A673 (cell line): ENCODE measurements around the gene CHRNA4. TPM values are rescaled to one million over a fixed set of nuclear protein-coding genes. Genes with fewer than 3 reads are reported as not detected.

Source experiments
- BruUV-seq: library from RNA; stranded (reverse); fragments of 400-500 nt; replicated peaks from 2 replicates; lab custom pipeline; 2021; lab: Mats Ljungman, UMichigan
- CTCF ChIA-PET: fragments of 300-600 bp; sonication (Branson Sonifier 250); formaldehyde crosslinking; loops from one replicate; lab custom pipeline; 2022; ENCODE audit warnings: antibody characterized with exemption; lab: Charles Lee
- POLR2A ChIA-PET: fragments of 300-600 bp; sonication (Branson Sonifier 250); formaldehyde crosslinking; loops from one replicate; lab custom pipeline; 2022; ENCODE audit warnings: antibody characterized with exemption; ENCODE audit not compliant: low non-redundant PET; lab: Charles Lee
- DNase-seq: peaks from one replicate; pipeline ENCODE4 v3.0.0-alpha.2; 2015; ENCODE audit warnings: low spot score
- H3K27ac ChIP-seq: fragments of 200-600 bp; sonication (generic); 2 replicates; pipeline ENCODE4 v1.5.1; 2016; ENCODE audit warnings: mixed run types, low read depth, mild to moderate bottlenecking, mixed read lengths, antibody characterized with exemption, low read length; ENCODE audit not compliant: poor library complexity, severe bottlenecking
- H3K27me3 ChIP-seq: fragments of 200-600 bp; sonication (generic); replicated peaks from 2 replicates; pipeline ENCODE4 v1.6.1; 2017; ENCODE audit warnings: mixed run types, low read depth, mild to moderate bottlenecking, mixed read lengths, antibody characterized with exemption, low read length; ENCODE audit not compliant: insufficient read depth, poor library complexity
- H3K36me3 ChIP-seq: fragments of 200-600 bp; sonication (generic); 2 replicates; pipeline ENCODE4 v1.6.1; 2016; ENCODE audit warnings: mixed run types, mild to moderate bottlenecking, mixed read lengths, antibody characterized with exemption, low read length; ENCODE audit not compliant: insufficient read depth, poor library complexity, severe bottlenecking
- H3K4me1 ChIP-seq: fragments of 200-600 bp; sonication (generic); 2 replicates; pipeline ENCODE4 v1.6.1; 2017; ENCODE audit warnings: mixed run types, mild to moderate bottlenecking, mixed read lengths, antibody characterized with exemption, low read length; ENCODE audit not compliant: insufficient read depth, poor library complexity, severe bottlenecking
- H3K4me3 ChIP-seq: fragments of 200-600 bp; sonication (generic); 2 replicates; pipeline ENCODE4 v1.5.1; 2016; ENCODE audit warnings: low read depth, mixed run types, mild to moderate bottlenecking, mixed read lengths, low read length; ENCODE audit not compliant: poor library complexity, severe bottlenecking
- H3K9me3 ChIP-seq: fragments of 200-600 bp; sonication (generic); 2 replicates; pipeline ENCODE4 v1.6.1; 2016; ENCODE audit warnings: mixed run types, low read depth, mild to moderate bottlenecking, mixed read lengths, antibody characterized with exemption, low read length; ENCODE audit not compliant: poor library complexity, severe bottlenecking
- EZH2 ChIP-seq: fragments of 200-600 bp; sonication (generic); IDR thresholded peaks from 2 replicates; pipeline ENCODE4 v1.6.1; 2017; ENCODE audit warnings: borderline replicate concordance, low read depth, mild to moderate bottlenecking, mixed read lengths, antibody characterized with exemption, low read length; ENCODE audit not compliant: poor library complexity, severe bottlenecking
- intact Hi-C: fragments of 100-400 bp; cut with micrococcal nuclease; formaldehyde crosslinking; loops from one replicate; pipeline ENCODE4 v1.10.0; 2022; ENCODE audit not compliant: unreplicated experiment
- total RNA-seq: library from RNA; stranded (reverse); gene quantifications from 2 replicates; pipeline ENCODE4 v1.2.3, GENCODE V29; 2021
- TF ChIP-seq, protein P1 (sequence below): fragments of 300-800, 200-600 bp; sonication (generic); conservative IDR thresholded peaks from 2 replicates; pipeline ENCODE4 v1.5.1; 2017; ENCODE audit warnings: low read depth, mild to moderate bottlenecking, antibody characterized with exemption, low read length, moderate library complexity, mixed read lengths

CHRNA4 gene
- total RNA-seq, 1 experiment from 2014 or later, result 0.26 TPM

DNA sequence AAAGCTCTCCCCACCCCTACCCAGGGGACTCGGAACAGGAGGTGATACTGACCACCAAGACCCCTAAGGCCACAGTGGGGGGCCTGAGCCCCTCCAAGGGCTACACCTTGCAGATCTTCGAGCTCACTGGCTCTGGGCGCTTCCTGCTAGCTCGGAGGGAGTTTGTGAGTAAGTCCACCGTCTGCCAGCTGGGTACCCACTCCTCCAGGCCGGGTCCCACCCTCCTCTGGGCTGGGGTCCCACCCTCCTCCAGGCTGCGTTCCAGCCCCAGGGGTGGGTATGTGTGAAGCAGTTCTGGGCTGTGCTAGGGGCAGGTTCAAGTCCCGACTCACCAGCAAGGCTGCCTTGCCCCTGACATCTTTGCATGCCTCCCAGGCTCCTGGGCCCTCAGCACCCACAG is 55.8 kb downstream of the CHRNA4 start:
- H3K9me3 ChIP-seq, result no peaks in the 10 kb centered on the region
- CTCF ChIA-PET, result no interaction called here
- no TSS peak for BruUV-seq
- no peaks in the 10 kb centered on the region for H3K36me3 ChIP-seq
- H3K4me3 ChIP-seq, result no peak overlapping the region
- DNase-seq, result no peak
- H3K27me3 ChIP-seq, result peaks cover 11% of the 10 kb centered on the region
- no peak overlapping the region for H3K27ac ChIP-seq
- intact Hi-C loops, result no loop called here
- TF ChIP-seq, protein P1, sequence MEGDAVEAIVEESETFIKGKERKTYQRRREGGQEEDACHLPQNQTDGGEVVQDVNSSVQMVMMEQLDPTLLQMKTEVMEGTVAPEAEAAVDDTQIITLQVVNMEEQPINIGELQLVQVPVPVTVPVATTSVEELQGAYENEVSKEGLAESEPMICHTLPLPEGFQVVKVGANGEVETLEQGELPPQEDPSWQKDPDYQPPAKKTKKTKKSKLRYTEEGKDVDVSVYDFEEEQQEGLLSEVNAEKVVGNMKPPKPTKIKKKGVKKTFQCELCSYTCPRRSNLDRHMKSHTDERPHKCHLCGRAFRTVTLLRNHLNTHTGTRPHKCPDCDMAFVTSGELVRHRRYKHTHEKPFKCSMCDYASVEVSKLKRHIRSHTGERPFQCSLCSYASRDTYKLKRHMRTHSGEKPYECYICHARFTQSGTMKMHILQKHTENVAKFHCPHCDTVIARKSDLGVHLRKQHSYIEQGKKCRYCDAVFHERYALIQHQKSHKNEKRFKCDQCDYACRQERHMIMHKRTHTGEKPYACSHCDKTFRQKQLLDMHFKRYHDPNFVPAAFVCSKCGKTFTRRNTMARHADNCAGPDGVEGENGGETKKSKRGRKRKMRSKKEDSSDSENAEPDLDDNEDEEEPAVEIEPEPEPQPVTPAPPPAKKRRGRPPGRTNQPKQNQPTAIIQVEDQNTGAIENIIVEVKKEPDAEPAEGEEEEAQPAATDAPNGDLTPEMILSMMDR, result no peak
- no peak for TF ChIP-seq EZH2
- H3K4me1 ChIP-seq, result no peaks in the 10 kb centered on the region
- POLR2A ChIA-PET, result no interaction called here

DNA sequence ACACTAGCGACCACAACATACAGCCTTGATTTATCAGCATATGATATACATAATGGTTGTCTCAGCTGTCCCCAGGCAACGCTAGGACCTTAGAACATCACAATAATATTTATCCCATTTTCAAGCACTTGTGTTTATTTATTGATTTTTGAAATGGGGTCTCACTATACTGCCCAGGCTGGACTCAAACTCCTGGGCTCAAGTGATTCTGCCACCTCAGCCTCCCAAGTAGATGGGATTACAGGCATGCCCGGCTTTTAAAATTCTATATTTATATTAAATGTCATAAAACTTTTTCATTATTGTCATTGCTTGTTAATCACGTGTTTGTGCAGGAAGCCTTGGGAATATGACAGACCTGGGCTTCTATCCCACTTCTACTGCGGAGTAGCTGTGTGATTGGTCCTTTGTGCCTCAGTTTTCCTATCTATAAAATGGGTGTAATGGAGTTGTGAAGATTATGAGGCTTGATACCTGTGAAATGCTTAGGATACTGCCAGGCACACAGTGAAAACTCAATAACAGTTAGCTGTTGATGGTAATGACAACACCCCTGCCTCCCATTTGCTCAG is 58.0 kb downstream of the CHRNA4 start:
- Histone ChIP-seq H3K4me3 (no peak overlapping the region), H3K27me3 (peaks cover 29% of the 10 kb centered on the region), H3K4me1 (no peaks in the 10 kb centered on the region), H3K36me3 (no peaks in the 10 kb centered on the region), H3K9me3 (no peaks in the 10 kb centered on the region), H3K27ac (no peak overlapping the region)
- no peak for DNase-seq
- ChIA-PET POLR2A (no interaction called here), CTCF (no interaction called here)
- TF ChIP-seq, protein P1, result no peak
- no peak for TF ChIP-seq EZH2
- BruUV-seq, result no TSS peak
- intact Hi-C loops, result no loop called here

DNA sequence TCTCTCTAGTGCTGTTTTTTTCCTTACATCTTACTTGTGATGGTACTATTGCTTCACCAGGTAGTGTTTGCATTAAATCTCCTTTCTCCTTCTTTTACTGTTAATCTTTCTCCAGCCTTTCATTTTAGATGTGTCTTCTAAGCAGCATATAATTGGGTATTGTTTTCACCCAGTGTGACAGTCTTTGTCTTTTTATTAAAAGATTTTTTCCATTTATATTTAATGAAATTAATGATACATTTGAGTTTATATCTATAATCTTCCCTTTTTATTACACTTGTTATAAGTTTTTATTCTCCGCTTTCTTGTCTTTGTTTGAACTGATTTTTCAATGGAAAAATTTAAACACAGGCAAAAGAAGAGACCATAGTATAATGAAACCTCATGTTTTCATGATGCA is 59.5 kb downstream of the CHRNA4 start:
- no peaks in the 10 kb centered on the region for H3K36me3 ChIP-seq
- BruUV-seq, result no TSS peak
- H3K4me3 ChIP-seq, result no peak overlapping the region
- TF ChIP-seq, protein P1, result no peak
- no peak for TF ChIP-seq EZH2
- H3K27me3 ChIP-seq, result peaks cover 38% of the 10 kb centered on the region
- intact Hi-C loops, result no loop called here
- no peaks in the 10 kb centered on the region for H3K9me3 ChIP-seq
- ChIA-PET POLR2A (no interaction called here), CTCF (no interaction called here)
- H3K27ac ChIP-seq, result no peak overlapping the region
- DNase-seq, result no peak
- H3K4me1 ChIP-seq, result no peaks in the 10 kb centered on the region
